ENCODE measurements around the gene PIGK.

PIGK gene

DNA sequence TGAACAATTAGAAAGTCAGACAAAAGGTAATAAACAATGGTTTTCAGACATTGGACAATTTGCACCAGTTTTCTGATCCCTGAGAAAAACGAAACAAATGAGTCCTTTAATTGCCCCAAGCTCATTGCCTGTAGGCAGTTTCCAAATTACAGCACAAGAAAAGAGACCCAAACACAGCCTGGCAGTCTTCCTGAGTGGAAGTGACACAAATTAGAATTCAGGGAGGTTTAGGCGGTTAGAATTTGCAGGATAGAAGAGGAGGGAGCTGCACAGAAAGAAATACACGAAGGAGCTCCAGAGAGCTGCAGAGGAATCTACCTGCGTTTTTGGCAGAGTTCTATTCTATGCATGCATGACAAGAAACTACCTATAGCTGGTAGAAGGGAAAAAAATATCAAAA lies 115.7 kb downstream of the PIGK start:
- H3K23ac ChIP-seq (ENCODE audit: low read length in 2 of 2), result no peak overlapping the region
- H2BK15ac ChIP-seq (ENCODE audit: low read depth, poor library complexity, severe bottlenecking), result no peak overlapping the region
- no peaks in the 10 kb centered on the region for H3K79me1 ChIP-seq (replicated peaks; ENCODE audit: low read length, poor library complexity, severe bottlenecking)
- no peak overlapping the region for H3K4ac ChIP-seq (ENCODE audit: low read depth in 1 of 2, low read length in 2 of 2)
- no peaks in the 10 kb centered on the region for H3K9me3 ChIP-seq (ENCODE audit: control insufficient read depth, low read length)
- H3K4me3 ChIP-seq (ENCODE audit: insufficient read depth in 1 of 2, low read depth in 1 of 2, low read length in 2 of 2), result no peak overlapping the region
- no peak overlapping the region for H2BK12ac ChIP-seq (ENCODE audit: low read length in 2 of 2)
- H3K36me3 ChIP-seq (ENCODE audit: control insufficient read depth in 1 of 2, insufficient read depth in 2 of 2, low read depth in 1 of 2, low read length in 2 of 2), result no peaks in the 10 kb centered on the region
- no peak for DNase-seq
- H2BK120ac ChIP-seq (ENCODE audit: low read depth, low read length), result no peak overlapping the region
- H2AFZ ChIP-seq (ENCODE audit: low read depth, low read length), result no peak overlapping the region
- H4K91ac ChIP-seq (ENCODE audit: low read length), result no peak overlapping the region
- H3K14ac ChIP-seq (ENCODE audit: low read length in 2 of 2), result no peak overlapping the region
- no peak overlapping the region for H2BK5ac ChIP-seq (ENCODE audit: low read depth, low read length, poor library complexity, severe bottlenecking)
- H3K9ac ChIP-seq (ENCODE audit: low read length), result no peak overlapping the region
- no peak overlapping the region for H3K18ac ChIP-seq (ENCODE audit: low read depth in 1 of 2, low read length in 2 of 2)
- no peak overlapping the region for H3K27ac ChIP-seq (ENCODE audit: low read length, poor library complexity, severe bottlenecking)
- H2AK5ac ChIP-seq (ENCODE audit: low read length, severe bottlenecking), result no peak overlapping the region
- H3K4me1 ChIP-seq (ENCODE audit: control insufficient read depth, insufficient read depth, low read depth, low read length), result no peaks in the 10 kb centered on the region
- no peaks in the 10 kb centered on the region for H3K27me3 ChIP-seq (ENCODE audit: control insufficient read depth in 1 of 2, insufficient read depth in 1 of 2, low read length in 2 of 2)
- 85% methylated on average over 4 of the region's 4 CpGs for WGBS
- H3K4me2 ChIP-seq (ENCODE audit: low read length, poor library complexity, severe bottlenecking), result no peak overlapping the region
- H4K8ac ChIP-seq (ENCODE audit: low read length), result no peak overlapping the region

DNA sequence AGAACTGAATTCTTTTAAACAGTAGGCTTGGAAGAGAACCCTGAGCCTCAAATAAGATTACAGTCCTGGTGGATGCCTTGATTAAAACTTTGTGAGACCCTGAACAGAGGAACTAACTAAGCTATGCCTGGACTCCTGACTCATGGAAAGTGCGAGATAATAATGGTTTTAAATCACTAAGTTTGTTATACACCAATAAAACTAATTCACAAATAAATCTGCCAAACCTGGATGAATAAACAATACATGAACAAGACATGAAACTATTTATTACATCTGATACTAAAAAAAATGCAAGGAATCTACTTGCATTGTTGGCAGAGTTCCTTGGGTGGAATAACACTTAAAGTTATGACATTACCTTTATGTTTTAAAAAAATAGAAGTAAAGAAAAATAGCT lies 118.4 kb downstream of the PIGK start:
- no peaks in the 10 kb centered on the region for H3K36me3 ChIP-seq (ENCODE audit: control insufficient read depth in 1 of 2, insufficient read depth in 2 of 2, low read depth in 1 of 2, low read length in 2 of 2)
- no peak for DNase-seq
- H3K9me3 ChIP-seq (ENCODE audit: control insufficient read depth, low read length), result no peaks in the 10 kb centered on the region
- no peak overlapping the region for H2BK5ac ChIP-seq (ENCODE audit: low read depth, low read length, poor library complexity, severe bottlenecking)
- no peak overlapping the region for H3K18ac ChIP-seq (ENCODE audit: low read depth in 1 of 2, low read length in 2 of 2)
- no peak overlapping the region for H3K4me2 ChIP-seq (ENCODE audit: low read length, poor library complexity, severe bottlenecking)
- H3K79me1 ChIP-seq (replicated peaks; ENCODE audit: low read length, poor library complexity, severe bottlenecking), result no peaks in the 10 kb centered on the region
- no peak overlapping the region for H2BK120ac ChIP-seq (ENCODE audit: low read depth, low read length)
- H3K4me3 ChIP-seq (ENCODE audit: insufficient read depth in 1 of 2, low read depth in 1 of 2, low read length in 2 of 2), result no peak overlapping the region
- H3K9ac ChIP-seq (ENCODE audit: low read length), result no peak overlapping the region
- no peak overlapping the region for H3K14ac ChIP-seq (ENCODE audit: low read length in 2 of 2)
- no peak overlapping the region for H4K91ac ChIP-seq (ENCODE audit: low read length)
- H2AFZ ChIP-seq (ENCODE audit: low read depth, low read length), result no peak overlapping the region
- WGBS, result no CpG with 5 or more reads among the region's 1 CpG
- no peak overlapping the region for H2BK15ac ChIP-seq (ENCODE audit: low read depth, poor library complexity, severe bottlenecking)
- H3K23ac ChIP-seq (ENCODE audit: low read length in 2 of 2), result no peak overlapping the region
- no peak overlapping the region for H2AK5ac ChIP-seq (ENCODE audit: low read length, severe bottlenecking)
- H3K4ac ChIP-seq (ENCODE audit: low read depth in 1 of 2, low read length in 2 of 2), result no peak overlapping the region
- H2BK12ac ChIP-seq (ENCODE audit: low read length in 2 of 2), result no peak overlapping the region
- no peaks in the 10 kb centered on the region for H3K27me3 ChIP-seq (ENCODE audit: control insufficient read depth in 1 of 2, insufficient read depth in 1 of 2, low read length in 2 of 2)
- H4K8ac ChIP-seq (ENCODE audit: low read length), result no peak overlapping the region
- no peaks in the 10 kb centered on the region for H3K4me1 ChIP-seq (ENCODE audit: control insufficient read depth, insufficient read depth, low read depth, low read length)
- H3K27ac ChIP-seq (ENCODE audit: low read length, poor library complexity, severe bottlenecking), result no peak overlapping the region

- H3K27me3 ChIP-seq (ENCODE audit: control insufficient read depth in 1 of 2, insufficient read depth in 1 of 2, low read length in 2 of 2), result no peaks in the 10 kb centered on the region
- WGBS, result 93% methylated on average over 5 of the region's 9 CpGs
- H2AK5ac ChIP-seq (ENCODE audit: low read length, severe bottlenecking), result no peak overlapping the region
- no peak overlapping the region for H3K4me2 ChIP-seq (ENCODE audit: low read length, poor library complexity, severe bottlenecking)
- H2AFZ ChIP-seq (ENCODE audit: low read depth, low read length), result no peak overlapping the region
- H3K4me3 ChIP-seq (ENCODE audit: insufficient read depth in 1 of 2, low read depth in 1 of 2, low read length in 2 of 2), result no peak overlapping the region
- no peak overlapping the region for H4K8ac ChIP-seq (ENCODE audit: low read length)
- no peaks in the 10 kb centered on the region for H3K36me3 ChIP-seq (ENCODE audit: control insufficient read depth in 1 of 2, insufficient read depth in 2 of 2, low read depth in 1 of 2, low read length in 2 of 2)
- H2BK12ac ChIP-seq (ENCODE audit: low read length in 2 of 2), result no peak overlapping the region
- no peak overlapping the region for H4K91ac ChIP-seq (ENCODE audit: low read length)
- DNase-seq, result no peak
- H3K14ac ChIP-seq (ENCODE audit: low read length in 2 of 2), result no peak overlapping the region
- no peaks in the 10 kb centered on the region for H3K79me1 ChIP-seq (replicated peaks; ENCODE audit: low read length, poor library complexity, severe bottlenecking)
- H2BK5ac ChIP-seq (ENCODE audit: low read depth, low read length, poor library complexity, severe bottlenecking), result no peak overlapping the region
- no peak overlapping the region for H3K18ac ChIP-seq (ENCODE audit: low read depth in 1 of 2, low read length in 2 of 2)
- no peak overlapping the region for H3K4ac ChIP-seq (ENCODE audit: low read depth in 1 of 2, low read length in 2 of 2)
- no peak overlapping the region for H2BK15ac ChIP-seq (ENCODE audit: low read depth, poor library complexity, severe bottlenecking)
- no peak overlapping the region for H3K23ac ChIP-seq (ENCODE audit: low read length in 2 of 2)
- H3K9ac ChIP-seq (ENCODE audit: low read length), result no peak overlapping the region
- no peaks in the 10 kb centered on the region for H3K9me3 ChIP-seq (ENCODE audit: control insufficient read depth, low read length)
- no peak overlapping the region for H2BK120ac ChIP-seq (ENCODE audit: low read depth, low read length)
- no peak overlapping the region for H3K27ac ChIP-seq (ENCODE audit: low read length, poor library complexity, severe bottlenecking)
- H3K4me1 ChIP-seq (ENCODE audit: control insufficient read depth, insufficient read depth, low read depth, low read length), result no peaks in the 10 kb centered on the region
Observed at GRCh38 chr1:77096496-77097255, 122.6 kb downstream of the PIGK start.

GRCh38 chr1:77095236-77095635 lies 124.0 kb downstream of the PIGK start:
- Histone ChIP-seq H3K23ac (ENCODE audit: low read length in 2 of 2) (no peak overlapping the region), H3K9me3 (ENCODE audit: control insufficient read depth, low read length) (no peaks in the 10 kb centered on the region), H3K9ac (ENCODE audit: low read length) (no peak overlapping the region), H3K18ac (ENCODE audit: low read depth in 1 of 2, low read length in 2 of 2) (no peak overlapping the region), H4K8ac (ENCODE audit: low read length) (no peak overlapping the region), H3K4ac (ENCODE audit: low read depth in 1 of 2, low read length in 2 of 2) (no peak overlapping the region), H2BK120ac (ENCODE audit: low read depth, low read length) (no peak overlapping the region), H2AK5ac (ENCODE audit: low read length, severe bottlenecking) (no peak overlapping the region), H2BK12ac (ENCODE audit: low read length in 2 of 2) (no peak overlapping the region), H3K4me2 (ENCODE audit: low read length, poor library complexity, severe bottlenecking) (no peak overlapping the region), H2BK5ac (ENCODE audit: low read depth, low read length, poor library complexity, severe bottlenecking) (no peak overlapping the region), H3K27ac (ENCODE audit: low read length, poor library complexity, severe bottlenecking) (no peak overlapping the region), H4K91ac (ENCODE audit: low read length) (no peak overlapping the region), H3K14ac (ENCODE audit: low read length in 2 of 2) (no peak overlapping the region), H3K36me3 (ENCODE audit: control insufficient read depth in 1 of 2, insufficient read depth in 2 of 2, low read depth in 1 of 2, low read length in 2 of 2) (no peaks in the 10 kb centered on the region), H3K4me3 (ENCODE audit: insufficient read depth in 1 of 2, low read depth in 1 of 2, low read length in 2 of 2) (no peak overlapping the region), H3K4me1 (ENCODE audit: control insufficient read depth, insufficient read depth, low read depth, low read length) (no peaks in the 10 kb centered on the region), H3K27me3 (ENCODE audit: control insufficient read depth in 1 of 2, insufficient read depth in 1 of 2, low read length in 2 of 2) (no peaks in the 10 kb centered on the region), H2BK15ac (ENCODE audit: low read depth, poor library complexity, severe bottlenecking) (no peak overlapping the region), H2AFZ (ENCODE audit: low read depth, low read length) (no peak overlapping the region), H3K79me1 (replicated peaks; ENCODE audit: low read length, poor library complexity, severe bottlenecking) (no peaks in the 10 kb centered on the region)
- no peak for DNase-seq
- WGBS, result 100% methylated on average over 1 of the region's 1 CpG
